NCI-H2196 (cell line): ENCODE results near the gene AGXT2.
"Not testable (repeated sequence)": the region's sequence is repeated elsewhere in the genome, so short reads cannot be mapped to it uniquely, and the experiment has no call there.

Source experiments
- DNase-seq: peaks from one replicate; lab custom pipeline; 2025; ENCODE audit not compliant: unreplicated experiment; lab: John Stamatoyannopoulos, UW

The AGXT2 gene

GRCh38 chr5:34976347-34976746 lies 71.4 kb downstream of the AGXT2 start:
- no peak for DNase-seq

- DNase-seq = not testable (repeated sequence)
These were observed 76.1 kb downstream of the AGXT2 start for GRCh38 chr5:34971655-34972054.

GRCh38 chr5:34970552-34970951 lies 77.2 kb downstream of the AGXT2 start:
- no peak for DNase-seq

GRCh38 chr5:34968258-34968657 lies 79.5 kb downstream of the AGXT2 start:
- DNase-seq = no peak

- DNase-seq = no peak
These were observed 80.2 kb downstream of the AGXT2 start for GRCh38 chr5:34967540-34967939.

- DNase-seq = no peak
These were observed 88.4 kb downstream of the AGXT2 start for GRCh38 chr5:34959323-34959722.

- DNase-seq = no peak
These were observed 89.7 kb downstream of the AGXT2 start for GRCh38 chr5:34957857-34958690.

GRCh38 chr5:34957321-34957720 lies 90.4 kb downstream of the AGXT2 start:
- no peak for DNase-seq
